Measurements from ENCODE around the gene CAMTA1.

The CAMTA1 gene

GRCh38 chr1:7333094-7333493, 547.8 kb downstream of the CAMTA1 start:
- no peak for DNase-seq

DNA sequence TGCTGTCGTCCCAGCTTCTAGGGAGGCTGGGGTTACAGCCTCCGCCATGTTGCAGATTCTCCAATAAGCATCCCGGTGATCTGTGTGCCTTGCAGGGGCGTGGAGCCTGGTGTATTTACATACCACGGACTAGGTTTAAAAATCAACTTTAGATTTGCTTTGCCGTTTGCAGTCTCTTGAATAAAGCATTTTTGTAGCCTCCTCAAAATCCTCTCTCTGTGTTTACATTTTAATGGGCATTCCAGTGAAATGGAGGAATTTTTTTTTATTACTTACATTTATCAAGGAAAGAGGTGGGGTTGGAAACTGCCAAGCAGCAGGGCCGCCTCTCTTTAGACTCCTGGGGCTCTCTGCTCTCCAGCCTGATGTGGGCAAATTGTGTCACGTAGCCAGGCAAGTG, 548.4 kb downstream of the CAMTA1 start:
- no peak for DNase-seq

DNA sequence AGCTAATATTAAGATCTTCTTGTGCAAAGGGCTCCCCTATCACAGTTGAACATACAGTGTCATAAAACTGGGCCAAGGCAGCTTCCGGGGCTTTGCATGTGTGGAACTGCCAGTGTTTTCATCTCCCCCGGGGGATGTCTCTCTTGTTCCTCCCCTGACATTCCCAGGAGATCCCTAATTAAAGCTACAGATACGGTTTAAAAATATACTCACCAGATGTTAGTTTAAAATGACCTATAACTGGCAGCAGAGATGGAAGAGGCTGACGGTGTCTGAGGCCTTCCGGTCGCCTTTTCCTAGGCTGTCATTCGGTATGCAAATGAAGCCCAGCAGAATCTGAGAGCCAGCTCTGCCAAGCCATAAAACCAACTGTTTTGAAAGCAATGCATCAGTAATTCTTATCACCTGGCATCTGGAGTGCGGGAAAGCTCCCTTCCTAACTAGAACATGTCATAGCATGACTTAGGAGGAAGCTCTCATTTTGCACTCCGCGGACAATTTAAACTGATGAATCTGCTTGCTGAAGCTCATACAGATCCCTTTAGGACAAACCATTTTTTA, 549.3 kb downstream of the CAMTA1 start:
- DNase-seq, result no peak

DNA sequence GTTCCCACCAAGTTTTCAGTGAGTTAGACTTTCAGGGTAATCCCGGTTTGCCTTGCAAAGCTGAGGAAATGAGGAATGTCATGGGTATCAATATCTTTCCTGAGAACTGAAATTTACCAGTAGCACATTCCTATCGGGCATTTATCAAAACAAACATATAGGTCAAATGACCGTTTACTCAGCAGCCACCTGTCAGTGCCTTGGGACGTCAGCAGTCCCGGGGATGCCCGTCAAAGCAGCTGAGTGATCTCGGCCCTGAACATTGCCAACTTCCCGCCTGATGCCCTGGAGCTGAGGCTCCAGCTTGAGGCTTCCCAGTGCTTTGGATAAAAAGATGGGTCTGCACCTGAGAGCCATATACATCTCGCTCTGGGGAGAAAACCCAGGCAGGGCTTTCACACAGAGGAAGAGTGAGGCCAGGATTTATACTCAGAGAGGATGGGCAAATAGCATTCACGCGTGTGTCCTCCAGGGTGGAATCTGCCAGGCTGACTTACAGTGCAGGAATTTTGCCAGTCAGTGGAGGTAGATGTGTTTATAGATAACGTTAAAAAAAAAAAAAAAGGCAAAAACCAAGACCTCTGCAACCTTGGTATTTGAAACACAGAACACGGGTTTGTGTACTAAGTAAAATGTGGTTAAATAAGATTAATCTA, 550.1 kb downstream of the CAMTA1 start:
- no peak for DNase-seq

- no peak for DNase-seq
Measured at GRCh38 chr1:7338439-7338838, 553.2 kb downstream of the CAMTA1 start.

DNA sequence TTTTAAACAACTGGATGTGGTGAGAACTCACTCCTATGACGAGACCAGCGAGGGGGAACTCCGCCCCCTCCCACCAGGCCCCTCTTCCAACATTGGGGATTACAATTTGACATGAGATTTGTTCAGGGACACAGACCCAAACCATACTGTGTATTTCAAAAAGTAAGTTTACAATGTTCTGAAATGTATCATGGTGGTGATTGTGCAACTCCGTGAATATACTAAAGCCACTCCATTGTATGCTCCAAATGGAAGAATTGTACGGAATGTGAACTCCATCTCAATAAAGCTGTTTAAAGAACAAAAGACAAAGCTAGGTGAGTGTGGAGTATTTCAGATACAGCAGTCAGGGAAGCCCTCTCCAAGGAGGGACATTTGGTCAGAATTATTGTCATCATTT, 553.8 kb downstream of the CAMTA1 start:
- DNase-seq, result no peak

- DNase-seq, result no peak
Measured at GRCh38 chr1:7339953-7340352, 554.7 kb downstream of the CAMTA1 start.

DNA sequence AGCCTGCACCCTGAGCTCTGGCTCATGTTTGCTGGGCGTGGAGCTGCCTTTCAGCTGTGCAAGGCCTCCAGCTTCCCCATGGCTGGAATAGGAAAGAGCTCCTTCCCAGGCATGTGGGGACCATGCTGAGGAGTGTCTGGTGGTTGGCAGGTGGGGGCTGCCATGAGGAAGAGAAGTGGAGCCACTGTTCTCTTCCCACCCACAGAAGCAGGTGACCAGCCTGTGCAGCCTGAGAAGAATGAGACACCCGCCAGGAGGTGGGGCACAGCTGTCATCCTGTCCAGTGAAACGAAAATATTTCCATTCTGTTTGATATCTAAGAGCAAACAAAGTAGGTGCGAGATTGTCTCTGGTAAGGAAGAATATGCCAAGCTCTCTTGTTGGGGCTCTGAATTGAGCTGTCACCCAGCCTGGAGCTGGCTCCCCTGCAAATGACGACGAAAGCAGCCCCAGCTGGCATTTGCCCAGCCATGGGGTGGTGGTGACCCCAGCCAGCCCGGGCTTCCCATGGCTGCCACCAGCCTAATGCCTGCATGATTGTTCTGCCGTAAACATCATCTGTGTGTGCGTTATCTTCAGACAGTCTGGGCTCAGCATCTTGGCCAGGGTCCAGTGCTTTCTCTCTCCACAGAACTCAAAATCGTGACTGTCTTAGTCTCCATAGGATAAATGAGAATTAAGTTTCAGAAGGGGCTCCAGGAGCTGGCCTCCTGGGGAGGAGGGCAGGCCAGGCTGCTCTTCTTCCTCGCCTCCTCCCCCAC, 556.1 kb downstream of the CAMTA1 start:
- DNase-seq, result no peak

GRCh38 chr1:7343882-7344281, 558.6 kb downstream of the CAMTA1 start:
- no peak for DNase-seq

DNA sequence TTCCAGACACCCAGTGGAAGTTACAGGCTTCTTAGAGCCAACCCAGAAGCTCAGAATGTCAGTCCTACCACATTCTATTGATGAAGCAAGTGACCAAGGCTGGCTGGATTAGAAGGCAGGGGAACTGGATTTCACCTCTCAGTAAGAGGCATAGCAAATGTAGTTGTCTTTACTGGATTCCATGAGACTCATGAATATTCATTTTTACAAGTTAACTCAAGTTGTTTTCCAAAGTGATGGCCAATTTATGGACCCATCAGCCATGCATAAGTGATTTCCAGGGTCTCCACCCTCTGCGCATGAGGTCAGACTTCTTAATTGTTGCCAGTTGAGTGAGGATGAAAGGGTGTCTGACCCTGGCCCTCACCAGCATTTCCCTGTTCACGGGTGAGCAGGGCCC, 559.0 kb downstream of the CAMTA1 start:
- no peak for DNase-seq

DNA sequence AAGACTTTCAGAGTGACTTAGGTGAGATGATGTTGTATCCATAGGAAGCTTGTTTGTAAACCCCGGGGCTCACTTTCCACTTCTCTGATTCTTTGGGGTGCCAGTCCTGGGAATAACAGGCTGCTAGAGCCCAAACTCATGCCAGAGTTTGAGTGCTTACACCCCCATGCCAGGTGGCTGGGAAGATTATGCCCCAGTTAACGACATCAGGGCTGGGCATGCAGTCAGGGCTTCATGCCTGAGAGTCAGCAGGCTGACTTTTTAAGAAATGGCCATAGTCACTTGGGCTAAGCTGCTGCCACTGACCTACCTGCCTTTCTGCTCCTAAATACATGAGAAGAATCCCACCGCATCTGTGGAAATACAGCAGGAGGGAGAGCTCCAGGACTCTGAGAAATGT, 560.3 kb downstream of the CAMTA1 start:
- no peak for DNase-seq

- DNase-seq, result no peak
Measured at GRCh38 chr1:7346070-7346596, 560.9 kb downstream of the CAMTA1 start.

DNA sequence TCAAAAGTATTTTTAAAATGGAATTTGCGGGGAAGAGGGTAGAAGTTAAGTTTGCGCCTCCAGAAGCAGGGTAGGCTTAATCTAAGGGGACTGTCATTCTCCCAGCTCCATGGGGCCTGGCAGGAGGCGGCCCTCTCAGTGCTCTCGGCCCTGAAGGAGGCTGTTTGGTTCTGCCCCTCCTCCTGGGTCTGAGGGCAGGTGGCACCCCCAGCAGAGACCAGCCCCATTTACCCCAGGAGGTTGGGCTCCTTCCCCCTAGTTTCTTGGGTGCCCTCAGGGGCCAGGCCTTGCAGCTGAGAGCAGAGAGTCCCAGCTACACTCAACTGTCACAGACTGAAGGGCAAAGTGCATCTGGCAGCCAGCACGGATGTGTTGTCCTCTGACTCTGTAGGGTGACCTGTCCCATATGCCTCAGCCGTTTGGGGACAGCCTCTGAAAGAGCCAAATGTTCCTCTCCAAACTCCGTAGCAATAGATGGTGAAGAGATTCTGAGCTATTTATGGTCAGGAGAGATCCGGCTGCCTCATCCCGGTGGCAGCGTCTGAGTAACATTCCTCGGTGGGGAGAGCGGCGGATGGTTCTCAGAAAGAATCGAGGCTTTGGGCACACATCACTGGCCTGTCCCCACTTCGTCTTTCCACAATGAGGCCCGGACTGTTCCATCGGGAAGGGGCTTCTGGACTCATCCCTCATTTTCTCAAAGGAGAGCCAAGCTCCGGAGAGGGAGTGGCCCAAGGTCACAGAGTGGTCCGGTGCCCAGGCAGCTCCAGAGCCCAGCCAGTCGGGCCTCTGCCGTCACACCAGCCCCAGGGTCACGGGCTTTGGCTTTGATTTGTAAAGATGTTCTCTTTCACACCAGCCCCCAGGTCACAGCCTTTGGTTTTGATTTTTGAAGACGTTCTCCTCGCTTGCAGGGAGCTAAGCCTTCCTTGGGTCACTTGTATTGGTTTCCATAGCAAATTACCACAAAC, 561.6 kb downstream of the CAMTA1 start:
- DNase-seq, result no peak

GRCh38 chr1:7348073-7348472, 562.8 kb downstream of the CAMTA1 start:
- DNase-seq, result no peak

- no peak for DNase-seq
Measured at GRCh38 chr1:7348580-7348979, 563.3 kb downstream of the CAMTA1 start.

GRCh38 chr1:7350804-7351203, 565.5 kb downstream of the CAMTA1 start:
- no peak for DNase-seq

DNA sequence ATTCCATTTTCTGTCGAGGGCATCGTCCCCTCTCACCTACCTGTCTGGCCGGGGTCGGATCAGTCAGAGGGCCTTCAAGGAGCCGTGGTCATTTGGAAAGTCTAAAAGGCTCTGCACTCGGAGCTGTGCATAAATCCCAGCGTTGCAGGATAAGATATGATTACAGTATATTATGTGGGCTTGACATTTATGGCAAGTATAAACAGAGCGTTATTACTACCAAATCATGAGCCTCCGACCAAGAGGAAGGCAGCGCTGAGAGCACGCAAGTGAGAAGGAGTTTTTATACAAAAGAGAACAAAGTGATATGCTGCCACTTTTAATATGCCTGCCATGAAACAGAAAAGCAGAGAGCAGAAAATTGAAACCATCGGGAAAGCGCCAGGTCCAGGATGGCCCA, 566.4 kb downstream of the CAMTA1 start:
- DNase-seq, result no peak

GRCh38 chr1:7352364-7352763, 567.1 kb downstream of the CAMTA1 start:
- no peak for DNase-seq

DNA sequence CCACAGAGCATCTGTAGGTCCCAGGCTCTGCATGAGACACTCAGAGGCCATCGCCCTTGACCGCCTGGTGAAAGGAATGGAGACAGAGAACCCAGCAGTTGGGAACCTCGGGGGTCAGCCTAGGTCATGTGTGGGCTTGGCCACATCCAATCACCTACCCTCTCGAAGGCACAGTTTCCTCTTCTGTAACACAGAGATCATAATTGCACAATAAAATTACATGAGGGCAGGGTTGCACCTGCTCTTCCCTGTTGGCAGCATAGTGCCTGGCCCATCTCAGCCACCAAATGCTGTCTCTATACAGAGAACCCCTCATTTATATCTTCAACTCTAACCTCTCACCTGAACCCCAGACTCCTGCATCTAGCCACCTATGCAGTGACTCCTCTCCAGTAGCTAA, 567.7 kb downstream of the CAMTA1 start:
- no peak for DNase-seq

GRCh38 chr1:7355646-7356045, 570.4 kb downstream of the CAMTA1 start:
- no peak for DNase-seq

DNA sequence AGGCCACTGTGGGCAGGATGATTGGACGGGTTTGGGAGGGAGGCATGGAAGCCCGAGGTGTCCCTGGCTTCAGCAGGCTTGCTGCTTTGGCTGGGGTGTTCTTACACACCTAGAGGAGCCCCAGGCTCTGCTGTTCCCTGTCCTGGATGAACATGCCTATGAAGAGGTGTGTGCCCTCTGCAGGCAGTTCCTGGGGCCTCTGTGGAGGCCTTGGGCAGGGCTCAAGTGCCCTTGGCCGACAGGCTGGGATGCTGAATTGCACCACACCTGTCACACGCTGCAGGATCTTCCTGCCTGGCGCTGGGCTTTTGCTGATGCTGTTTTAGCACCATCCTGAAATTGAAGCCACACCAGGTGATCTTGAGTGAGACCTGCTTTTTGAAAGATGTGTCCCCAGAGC, 570.8 kb downstream of the CAMTA1 start:
- no peak for DNase-seq

GRCh38 chr1:7358425-7358824, 573.2 kb downstream of the CAMTA1 start:
- DNase-seq, result no peak

DNA sequence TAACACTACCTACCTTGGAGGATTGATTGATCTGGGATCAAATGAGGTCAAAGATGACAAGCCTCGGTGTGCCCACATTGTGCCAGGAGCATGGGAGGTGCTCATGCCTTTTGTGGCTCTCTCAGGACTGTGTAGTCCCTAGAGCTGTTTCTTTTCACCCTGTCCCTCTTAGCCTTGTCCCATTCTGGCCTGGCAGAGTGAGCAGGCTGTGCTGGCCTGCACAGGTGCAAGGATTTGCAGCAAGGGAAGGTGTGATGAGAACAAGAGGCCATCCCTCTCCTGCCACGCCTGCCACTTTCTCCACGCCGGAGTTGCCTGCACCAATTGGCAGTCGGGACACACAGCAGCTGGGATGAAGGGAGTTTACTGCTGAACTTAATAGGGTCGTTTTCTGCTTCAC, 575.3 kb downstream of the CAMTA1 start:
- DNase-seq, result no peak
